ENCODE results near the gene RBM43.

DNA sequence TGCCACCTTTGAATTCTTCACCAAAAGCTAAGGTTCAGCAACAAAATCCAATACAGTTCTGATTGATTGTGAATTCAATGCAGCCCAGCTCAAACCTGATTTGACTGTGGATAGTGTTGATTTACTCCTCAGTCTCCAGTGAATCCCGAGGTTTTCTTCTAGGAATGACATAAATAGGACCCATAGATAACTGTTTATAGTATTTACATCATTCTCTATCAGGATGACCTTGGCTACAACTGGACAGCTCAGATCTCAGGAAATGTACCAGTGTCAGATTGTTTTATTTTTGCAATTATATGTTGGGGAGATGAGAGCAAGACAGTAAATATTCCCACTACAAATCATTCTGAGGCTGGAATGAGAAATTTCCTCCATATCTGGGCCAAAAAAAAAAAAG is 21.2 kb downstream of the RBM43 start:
- TF ChIP-seq PHF8 (IDR thresholded peaks at IDR 0.05; ENCODE audit: borderline replicate concordance, low read length) (no peak), ZBED1 (IDR thresholded peaks at IDR 0.05) (no peak), MYBL2 (IDR thresholded peaks at IDR 0.05; ENCODE audit: low read depth) (no peak), MYBL2 (CRISPR knock-in tag; IDR thresholded peaks at IDR 0.05; ENCODE audit: borderline replicate concordance) (no peak), SNRNP70 (optimal IDR thresholded peaks at IDR 0.05; ENCODE audit: low read depth, low read length) (no peak), ZNF146 (CRISPR knock-in tag; IDR thresholded peaks at IDR 0.05; ENCODE audit: unreplicated experiment) (no peak)

Data from K562 (cell line).